K562 (cell line): ENCODE results near the gene MMP11. TPM values are rescaled to one million over a fixed set of nuclear protein-coding genes. Genes with fewer than 3 reads are reported as not detected.

Source experiments
- CCNT2 ChIP-seq: IDR thresholded peaks from 2 replicates; pipeline ENCODE4 v1.6.1; 2011; ENCODE audit warnings: borderline replicate concordance, low read depth, mild to moderate bottlenecking, moderate library complexity, mixed read lengths, low read length; ENCODE audit not compliant: insufficient read length; ENCODE audit errors: extremely low read depth
- CHD4 ChIP-seq: fragments of 200-600 bp; sonication (generic); IDR thresholded peaks from 3 replicates; pipeline ENCODE4 v1.6.1; 2012; ENCODE audit warnings: low read depth, mild to moderate bottlenecking, mixed read lengths, low read length, inconsistent platforms; ENCODE audit not compliant: insufficient read depth, insufficient replicate concordance, poor library complexity, severe bottlenecking
- DDX20 ChIP-seq: fragments of 450-650 bp; IDR thresholded peaks from 2 replicates; pipeline ENCODE4 v1.6.1; 2016; ENCODE audit warnings: missing genetic modification characterization, low read depth, mild to moderate bottlenecking, missing compliant biosample characterization, moderate library complexity
- ELF1 ChIP-seq: fragments of 200-800 bp; sonication (Bioruptor generic); IDR thresholded peaks from 2 replicates; pipeline ENCODE4 v1.6.1; 2016; ENCODE audit warnings: missing genetic modification characterization, missing compliant biosample characterization
- FUS ChIP-seq: fragments of 200-400 bp; formaldehyde crosslinking; optimal IDR thresholded peaks from 2 replicates; pipeline ENCODE3; 2017; ENCODE audit warnings: low read depth, low read length
- HNRNPL ChIP-seq: fragments of 200-400 bp; formaldehyde crosslinking; IDR thresholded peaks from 2 replicates; pipeline ENCODE4 v1.6.1; 2017; ENCODE audit warnings: low read depth, mild to moderate bottlenecking, low read length
- NFIC ChIP-seq: fragments of 450-650 bp; IDR thresholded peaks from 2 replicates; pipeline ENCODE4 v1.6.1; 2017; ENCODE audit warnings: mild to moderate bottlenecking, inconsistent platforms
- REST ChIP-seq, 2 experiments: fragments of 450-650 bp; formaldehyde crosslinking in 1 of 2; IDR thresholded peaks; 2 replicates each; pipeline versions ENCODE4 v1.4.0 to v1.6.1; 2014 to 2020; ENCODE audit warnings: mild to moderate bottlenecking in 2 of 2, borderline replicate concordance in 1 of 2, low read depth in 1 of 2
- RNF2 ChIP-seq: sonication (generic); IDR thresholded peaks from 2 replicates; pipeline ENCODE4 v1.6.1; 2016
- SUPT5H ChIP-seq: fragments of 450-650 bp; IDR thresholded peaks from 2 replicates; pipeline ENCODE4 v1.6.1; 2016
- TEAD1 ChIP-seq, 2 experiments: fragments of 450-650 bp in 1 of 2; sonication (generic) in 1 of 2; formaldehyde crosslinking; IDR thresholded peaks; 2 replicates each; pipeline versions ENCODE4 v1.4.0 to v1.8.0; 2020 to 2022; ENCODE audit warnings: mild to moderate bottlenecking in 2 of 2, missing genetic modification reagents in 1 of 2
- WHSC1 ChIP-seq: IDR thresholded peaks from one replicate; pipeline ENCODE4 v1.6.1; 2012; ENCODE audit warnings: low read length, control low read depth, inconsistent platforms
- ZFP36 ChIP-seq: fragments of 150-350 bp; IDR thresholded peaks from 2 replicates; pipeline ENCODE4 v1.6.1; 2018; ENCODE audit warnings: low read length, low read depth; ENCODE audit not compliant: partially characterized antibody
- ZFX ChIP-seq: sonication (generic); formaldehyde crosslinking; IDR thresholded peaks from 2 replicates; pipeline ENCODE4 v1.8.0; 2022; ENCODE audit warnings: mild to moderate bottlenecking, missing genetic modification reagents, moderate library complexity
- polyA plus RNA-seq, 8 experiments: library from polyadenylated mRNA; depleted of rRNA in 4 of 8; stranded (reverse) in 5 of 8; unstranded in 3 of 8; fragments of >200 nt; fragmentation: Nextera tagmentation in 2 of 8; fragmentation: Illumina TruSeq in 1 of 8; extraction: Ambion mirVana in 2 of 8; extraction: Trizol in 1 of 8; gene quantifications; 2 replicates each; pipeline versions ENCODE4 v1.2.1 to v1.2.3, GENCODE V29; 2011 to 2014; ENCODE audit warnings: inconsistent platforms in 1 of 8, missing spikeins in 1 of 8
- total RNA-seq, 7 experiments: library from RNA; depleted of rRNA in 6 of 7; stranded (reverse); fragments of >200 nt in 6 of 7; fragmentation: Illumina TruSeq in 2 of 7; extraction: Trizol in 2 of 7; gene quantifications; 2 replicates each; pipeline versions ENCODE4 v1.2.1 to v1.2.3, GENCODE V29; 2011 to 2021; ENCODE audit warnings: low replicate concordance in 1 of 7

The MMP11 gene
- total and polyA plus RNA-seq, 9 of the 15 experiments (the other 6 are each of a cell fraction or from before 2014, with no cell fraction given) = 0.14 to 1.8 (median 1.1) TPM; not detected in 2

GRCh38 chr22:23750714-23751440 lies 21.8 kb upstream of the MMP11 start, which contains the start of gene ZNF70 (continued):
- TF ChIP-seq DDX20 (tag) (no peak), CCNT2 (peak; percentile 53), CHD4 (no peak), RNF2 (0 out of 2 replicates have a peak, but pooled peaks have one; percentile 20), REST (IDR thresholded peaks at IDR 0.05; ENCODE audit: borderline replicate concordance) (peak; percentile 70), REST (CRISPR knock-in tag; IDR thresholded peaks at IDR 0.05; ENCODE audit: low read depth) (no peak), ELF1 (peak; percentile 91), FUS (no peak), NFIC (peak; percentile 67), ZFP36 (no peak), TEAD1 (CRISPR knock-in tag; IDR thresholded peaks at IDR 0.05) (0 out of 4 replicates have a peak, but pooled peaks of 1 of the 2 experiments have one; percentile 21), SUPT5H (peak; percentile 78), WHSC1 (no peak), ZFX (CRISPR knock-in tag) (peak; percentile 65), HNRNPL (0 out of 2 replicates have a peak, but pooled peaks have one; percentile 18)
